HepG2 (cell line): Measurements from ENCODE around the gene C14orf93.

ENCODE experiments used
- EP300 ChIP-seq, 3 experiments: sonication (generic) in 1 of 3; formaldehyde crosslinking in 1 of 3; IDR thresholded peaks; 2 replicates each; pipeline versions ENCODE4 v1.5.1 to v1.6.1; 2011 to 2020; ENCODE audit warnings: low read depth in 2 of 3, low read length in 2 of 3, borderline replicate concordance in 1 of 3, improper control_type of control experiment in 1 of 3, mild to moderate bottlenecking in 1 of 3, missing genetic modification reagents in 1 of 3, moderate library complexity in 1 of 3
- SRSF9 ChIP-seq: fragments of 200-400 bp; formaldehyde crosslinking; IDR thresholded peaks from 2 replicates; pipeline ENCODE4 v1.6.1; 2018; ENCODE audit warnings: borderline replicate concordance, mild to moderate bottlenecking, low read depth, low read length; ENCODE audit not compliant: insufficient read depth, poor library complexity, severe bottlenecking
- U2AF2 ChIP-seq: fragments of 200-400 bp; formaldehyde crosslinking; IDR thresholded peaks from 2 replicates; pipeline ENCODE4 v1.6.1; 2017; ENCODE audit warnings: low read depth, mild to moderate bottlenecking, low read length

DNA sequence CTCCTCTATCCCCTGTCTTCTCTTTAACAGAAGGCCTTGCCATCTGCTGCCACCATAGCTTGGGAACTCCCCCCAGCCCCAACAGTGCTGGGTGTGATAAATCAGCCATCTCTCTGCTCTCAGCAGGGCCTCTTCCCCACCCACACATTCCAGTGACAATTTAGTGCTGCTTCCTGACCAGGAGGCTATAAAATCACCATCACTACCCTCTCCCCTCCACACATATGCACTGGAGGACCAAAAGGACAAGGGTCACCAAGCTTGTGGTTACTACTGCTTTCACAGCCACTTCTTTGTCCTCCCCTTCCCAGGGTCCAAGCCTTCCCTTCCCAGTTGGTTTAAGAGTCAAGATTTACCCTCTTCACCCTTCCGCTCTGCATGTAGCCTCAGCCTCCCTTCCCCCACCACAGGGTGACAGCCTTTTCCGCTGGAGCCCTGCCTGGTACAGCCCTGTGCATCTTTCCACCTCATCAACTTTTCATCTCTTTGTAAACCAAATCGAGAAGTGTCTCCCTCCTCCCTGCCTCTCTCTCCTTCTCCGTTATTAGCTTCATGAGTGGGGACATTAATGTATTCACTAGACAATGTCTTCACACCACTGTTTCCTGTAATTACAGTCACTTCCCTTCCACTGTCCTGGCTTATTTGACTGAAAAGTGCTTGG, 15.3 kb upstream of the C14orf93 start:
- TF ChIP-seq EP300 (IDR thresholded peaks at IDR 0.05; ENCODE audit: low read depth in 2 of 2, low read length in 2 of 2) (no peak), EP300 (CRISPR knock-in tag; IDR thresholded peaks at IDR 0.05; ENCODE audit: borderline replicate concordance) (no peak), SRSF9 (no peak), U2AF2 (no peak)
